HG02623 (cell line): ENCODE data around the gene ZNF70.

Experiments used
- ATAC-seq: cut with Tn5 transposase; IDR thresholded peaks from one replicate; pipeline ENCODE4 v1.9.1; 2021; ENCODE audit warnings: moderate library complexity; ENCODE audit not compliant: unreplicated experiment

The ZNF70 gene

DNA sequence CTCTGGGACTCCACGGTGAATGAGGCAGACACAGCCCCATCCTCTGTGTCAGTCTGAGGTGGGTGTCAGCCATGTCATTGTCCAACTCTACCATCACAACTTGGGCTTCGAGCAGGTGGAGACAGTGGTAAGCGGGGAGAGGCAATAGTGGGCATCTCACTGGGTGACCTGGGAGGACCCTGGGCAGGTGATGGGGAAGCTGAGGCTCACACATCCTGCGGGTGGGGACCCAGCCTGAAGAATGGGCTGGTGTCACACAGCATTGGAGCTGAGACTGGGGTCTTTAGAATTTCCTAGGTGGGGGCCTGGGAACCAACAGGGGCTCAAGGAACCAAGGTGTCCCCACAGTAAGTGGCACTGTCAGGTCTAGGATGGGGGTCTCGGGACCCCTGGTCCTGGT, 28.8 kb upstream of the ZNF70 start:
- ATAC-seq: no peak

DNA sequence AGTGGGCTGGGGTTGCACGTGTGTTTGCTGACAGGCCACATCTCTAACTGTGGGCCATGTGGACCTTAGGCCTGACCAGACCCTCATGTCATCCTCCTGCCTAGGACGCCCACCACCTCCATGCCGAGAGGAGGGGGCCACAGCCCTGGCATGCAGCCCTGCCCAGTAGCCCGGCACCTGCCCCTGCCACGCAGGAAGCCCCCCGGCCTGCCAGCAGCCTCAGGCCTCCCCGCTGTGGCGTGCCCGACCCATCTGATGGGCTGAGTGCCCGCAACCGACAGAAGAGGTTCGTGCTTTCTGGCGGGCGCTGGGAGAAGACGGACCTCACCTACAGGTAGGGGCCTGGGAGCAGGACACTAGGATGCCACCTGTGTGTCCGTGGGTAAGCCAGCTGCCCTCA, 28.2 kb upstream of the ZNF70 start:
- no peak for ATAC-seq

DNA sequence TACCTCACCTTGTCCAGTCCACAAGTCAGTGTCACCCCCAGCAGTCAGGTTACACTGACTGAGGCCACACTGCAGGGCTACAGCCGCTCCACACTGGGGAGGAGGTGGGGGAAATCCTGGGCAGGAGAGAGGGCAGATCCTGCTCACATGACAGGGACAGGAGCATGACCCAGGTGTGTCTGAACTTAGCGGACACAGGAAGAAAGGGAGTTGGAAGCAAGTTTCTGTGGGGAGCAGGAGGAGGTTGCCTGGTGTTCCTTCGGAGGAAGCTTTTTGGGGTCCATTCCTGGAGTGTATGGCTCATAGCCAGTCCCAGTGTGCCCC, 27.6 kb upstream of the ZNF70 start:
- no peak for ATAC-seq

DNA sequence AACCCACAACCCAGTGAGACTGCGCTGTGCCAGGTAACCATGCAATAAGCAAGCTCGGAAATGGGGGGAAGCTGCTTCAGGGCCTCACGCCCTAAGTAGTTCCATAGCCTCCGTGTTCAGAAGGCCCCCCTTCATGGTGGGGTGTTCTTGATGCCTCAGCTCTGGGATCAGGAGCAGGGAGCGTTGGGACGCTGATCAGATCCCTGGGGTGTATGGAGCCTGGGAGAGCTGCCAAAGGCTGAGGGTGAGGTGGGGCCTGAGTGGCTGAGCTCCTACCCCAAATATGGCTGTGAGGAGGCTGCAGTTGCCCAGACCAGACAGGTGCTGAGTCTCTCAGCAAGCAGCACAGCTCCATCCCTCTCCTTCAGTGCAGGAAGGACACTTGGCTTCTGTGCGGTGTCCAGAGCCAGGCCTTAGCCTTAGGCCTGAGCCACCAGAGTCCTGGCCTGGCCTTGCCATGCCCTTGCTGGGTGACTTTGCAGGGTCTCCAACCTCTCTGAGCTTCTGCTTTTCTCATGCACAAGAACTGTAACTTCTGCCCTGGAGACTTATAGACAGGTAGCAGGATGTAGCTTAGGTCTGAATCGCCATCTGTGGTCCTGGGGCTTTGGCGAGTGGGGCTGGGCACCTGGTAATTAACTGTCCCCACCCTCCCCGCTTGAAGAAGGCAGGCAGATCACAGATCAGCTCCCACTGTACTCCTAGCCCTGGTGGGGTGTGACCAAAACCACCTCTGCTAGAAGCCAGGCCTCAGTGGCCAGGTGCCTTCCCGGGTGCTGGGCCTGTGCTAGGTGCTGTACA, 27.1 kb upstream of the ZNF70 start:
- ATAC-seq: no peak

DNA sequence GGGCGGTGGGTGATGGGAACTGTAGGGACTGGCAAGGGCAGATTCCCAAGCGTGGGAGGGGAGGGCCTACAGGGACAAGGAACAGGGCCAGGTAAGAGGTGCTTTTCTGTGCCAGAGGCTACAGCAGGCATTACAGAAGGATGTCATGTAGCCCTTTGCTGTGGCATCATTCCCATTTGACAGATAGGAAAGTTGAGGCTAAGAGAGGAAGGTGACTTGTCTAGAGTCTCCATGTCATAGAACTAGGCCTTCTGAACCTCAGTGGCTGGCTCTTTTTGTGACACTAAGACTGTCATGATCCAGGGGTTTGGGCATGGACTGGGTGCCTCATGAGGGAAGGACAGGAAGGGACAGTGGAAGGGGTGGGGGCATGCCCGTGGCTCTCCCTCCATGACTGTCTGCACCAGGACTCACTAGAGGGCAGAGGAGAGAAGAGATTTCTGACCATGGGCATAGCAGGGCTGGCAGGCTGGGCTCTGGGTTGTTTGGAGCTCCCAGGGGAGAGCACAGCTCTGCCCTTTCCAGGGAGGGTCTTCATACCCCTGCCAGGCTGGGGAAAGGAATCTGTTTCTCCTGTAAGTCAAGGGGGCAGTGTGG, 25.0 kb upstream of the ZNF70 start:
- ATAC-seq: no peak

DNA sequence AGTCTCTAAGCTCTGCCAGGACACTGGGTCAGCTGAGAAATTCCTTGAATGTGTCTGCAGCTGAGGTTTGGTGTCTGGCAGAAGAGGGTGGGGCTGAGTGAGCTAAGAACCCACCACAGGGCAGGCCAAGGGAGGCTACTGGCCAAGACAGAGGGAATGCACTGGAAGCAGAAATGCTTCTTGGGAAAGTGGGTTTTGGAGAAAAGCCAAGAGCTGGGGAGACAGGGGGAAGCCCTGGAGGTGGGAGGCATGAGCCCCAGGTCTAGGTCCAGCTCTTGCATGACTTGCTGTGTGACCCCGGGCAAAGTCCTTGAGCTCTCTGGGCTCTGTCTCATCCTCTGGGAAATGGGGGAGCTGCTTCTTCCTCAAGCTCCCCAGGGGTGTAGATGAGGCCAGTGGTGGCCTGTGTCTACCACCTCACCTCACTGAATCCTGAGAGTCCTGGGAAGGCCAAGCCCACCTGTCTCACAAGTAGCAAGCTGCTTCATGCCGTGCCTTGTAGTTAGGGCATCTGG, 24.1 kb upstream of the ZNF70 start:
- no peak for ATAC-seq

DNA sequence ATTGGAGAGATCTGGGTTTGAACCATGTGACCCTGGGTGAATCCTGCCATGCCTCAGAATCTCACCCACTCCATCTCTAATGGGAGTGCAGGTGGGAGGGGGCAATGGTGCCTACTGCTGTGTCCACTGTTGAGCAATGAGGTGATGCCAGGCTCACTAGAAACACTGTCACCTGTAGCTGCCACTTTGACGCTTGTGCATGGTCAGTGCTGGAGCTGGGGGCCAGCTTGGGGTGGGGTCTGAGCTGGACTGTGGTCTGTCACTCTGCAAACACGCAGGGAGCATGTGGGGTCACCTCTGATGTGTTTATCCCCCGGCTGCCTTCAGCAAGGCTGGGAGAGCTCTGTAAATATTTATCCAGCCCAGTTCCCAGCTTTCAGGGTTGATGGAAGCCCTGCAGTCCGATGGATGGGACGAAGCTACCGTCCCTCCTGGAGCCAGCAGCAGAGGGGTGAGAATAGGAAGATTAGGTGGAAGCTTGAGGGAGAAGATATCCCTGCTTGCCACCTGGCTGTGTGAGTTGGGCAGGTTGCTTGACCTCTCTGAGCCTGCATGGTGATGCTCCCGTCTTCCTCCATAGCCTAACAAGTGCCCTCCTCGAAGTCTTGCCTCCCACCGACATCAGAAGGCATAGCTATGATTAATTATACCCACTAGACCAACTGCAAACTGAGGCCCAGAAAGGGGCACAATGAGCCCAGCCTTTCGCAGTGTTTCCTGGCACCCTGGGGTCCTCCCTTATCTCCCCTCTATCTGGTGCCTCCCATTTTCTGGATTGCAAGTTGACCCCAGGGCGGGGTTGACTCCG, 23.4 kb upstream of the ZNF70 start:
- ATAC-seq: no peak

DNA sequence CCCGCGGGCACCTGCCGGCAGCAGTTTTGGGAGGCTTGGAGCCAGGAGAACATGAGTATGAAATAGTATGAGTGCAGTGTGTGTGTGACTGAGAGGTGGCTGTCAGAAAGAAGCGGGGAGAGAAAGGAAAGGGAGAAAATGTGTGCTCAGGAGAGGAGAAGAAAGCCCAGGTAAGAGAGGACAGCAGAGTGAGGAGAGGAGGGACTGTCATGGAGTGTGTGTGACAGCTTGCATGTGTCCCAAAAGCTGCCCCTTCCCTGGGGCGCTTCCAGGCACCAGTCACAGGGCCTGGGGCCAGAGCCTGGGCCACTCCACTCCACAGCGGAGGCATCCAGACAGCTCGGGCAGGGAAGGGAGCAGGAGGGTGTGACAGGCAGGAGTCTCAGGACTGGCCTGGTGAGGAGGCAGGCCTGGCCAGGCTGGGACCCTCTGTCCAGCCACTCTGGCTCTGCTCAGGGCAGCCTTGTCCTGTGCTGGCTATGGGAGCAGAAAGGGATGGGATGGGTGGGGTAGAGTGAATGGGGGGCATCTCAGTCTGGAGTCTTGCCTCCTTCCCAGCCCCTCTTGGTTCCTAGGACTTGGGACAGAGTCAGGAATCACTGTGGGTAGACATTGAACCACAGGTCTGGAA, 22.7 kb upstream of the ZNF70 start:
- no peak for ATAC-seq

DNA sequence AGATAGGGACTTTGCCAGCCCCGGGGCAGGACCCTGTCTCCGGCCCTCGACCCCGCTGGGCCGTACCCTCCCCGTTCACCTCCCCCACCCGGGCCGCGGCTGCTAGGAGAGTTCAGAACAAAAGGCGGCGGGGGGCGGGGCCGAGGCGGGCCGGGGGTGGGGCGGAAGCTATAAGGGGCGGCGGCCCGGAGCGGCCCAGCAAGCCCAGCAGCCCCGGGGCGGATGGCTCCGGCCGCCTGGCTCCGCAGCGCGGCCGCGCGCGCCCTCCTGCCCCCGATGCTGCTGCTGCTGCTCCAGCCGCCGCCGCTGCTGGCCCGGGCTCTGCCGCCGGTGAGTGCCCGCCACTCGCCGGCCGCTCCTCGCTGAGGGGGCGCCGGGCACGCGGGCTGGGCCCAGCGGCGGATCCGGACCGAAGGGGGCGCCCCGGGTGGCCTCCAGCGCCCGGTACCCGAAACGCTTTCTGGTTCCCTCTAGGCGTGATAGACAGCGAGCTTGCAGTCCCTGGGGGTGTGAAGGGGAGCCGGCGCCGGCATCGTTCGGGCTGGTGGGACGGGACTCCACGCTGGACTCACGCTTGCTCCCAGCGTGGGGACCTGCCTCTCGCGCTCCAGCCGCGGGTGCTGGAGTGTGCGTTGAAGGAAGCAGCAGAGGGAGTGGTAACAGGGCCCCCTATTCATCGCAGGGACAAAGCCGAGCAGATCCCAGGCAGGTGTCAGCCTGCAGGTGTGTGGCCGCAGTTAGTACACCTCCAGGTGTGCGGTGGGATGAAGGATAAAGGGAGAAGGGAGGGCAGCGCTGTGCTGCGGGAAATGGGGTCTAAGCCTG, 21.9 kb upstream of the ZNF70 start, which contains the start of gene MMP11:
MMP11 (plus strand) TSS at position 201 of the 825 bp plus-strand sequence; CDS start at position 223, 22 bp downstream.
- ATAC-seq: no peak

DNA sequence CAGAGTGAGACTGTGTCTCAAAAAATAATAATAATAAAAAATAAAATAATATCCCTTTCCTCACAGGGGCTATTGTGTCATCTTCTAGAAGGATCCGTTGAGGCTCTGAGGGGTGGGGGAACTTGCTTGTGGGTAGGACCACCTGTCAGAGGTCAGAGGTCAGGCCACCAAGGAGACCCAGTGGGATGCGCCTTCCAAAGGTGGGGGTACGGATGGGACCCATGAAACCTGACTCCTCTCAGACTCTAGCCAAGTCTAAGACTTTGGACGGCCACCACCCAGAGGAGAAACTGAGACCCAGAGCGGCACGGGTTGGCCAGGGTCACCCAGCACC, 21.4 kb upstream of the ZNF70 start:
- no peak for ATAC-seq

DNA sequence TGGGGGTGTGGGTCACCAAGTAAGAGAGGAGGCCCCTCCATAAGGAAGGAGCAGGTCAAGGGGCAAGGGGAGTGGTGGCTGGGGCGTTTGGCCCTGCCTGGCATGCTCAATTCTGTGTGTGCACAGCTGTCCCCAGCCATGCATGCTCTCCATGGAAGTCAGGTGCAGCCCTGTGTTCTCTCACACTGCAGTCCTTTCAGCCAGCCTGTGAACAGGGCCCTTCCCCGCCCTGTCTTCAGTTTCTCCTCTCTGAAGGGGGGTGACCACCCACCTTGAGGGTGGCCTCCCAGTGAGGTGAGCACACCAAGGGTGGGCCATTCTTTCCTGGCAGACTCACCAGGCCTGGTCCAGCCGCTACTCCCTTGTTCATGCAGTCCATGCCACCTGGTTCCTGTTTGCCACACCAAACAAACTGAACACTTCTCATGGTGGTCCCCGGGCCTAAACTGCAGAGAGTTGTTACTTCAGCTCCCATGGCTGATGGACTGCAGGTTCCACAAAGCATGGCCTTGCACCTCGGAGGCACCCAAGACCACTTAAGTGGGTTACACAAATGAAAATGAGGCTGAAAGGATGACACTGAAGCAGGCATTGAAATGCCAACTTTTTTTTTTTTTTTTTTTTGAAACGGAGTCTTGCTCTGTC, 18.5 kb upstream of the ZNF70 start:
- no peak for ATAC-seq

DNA sequence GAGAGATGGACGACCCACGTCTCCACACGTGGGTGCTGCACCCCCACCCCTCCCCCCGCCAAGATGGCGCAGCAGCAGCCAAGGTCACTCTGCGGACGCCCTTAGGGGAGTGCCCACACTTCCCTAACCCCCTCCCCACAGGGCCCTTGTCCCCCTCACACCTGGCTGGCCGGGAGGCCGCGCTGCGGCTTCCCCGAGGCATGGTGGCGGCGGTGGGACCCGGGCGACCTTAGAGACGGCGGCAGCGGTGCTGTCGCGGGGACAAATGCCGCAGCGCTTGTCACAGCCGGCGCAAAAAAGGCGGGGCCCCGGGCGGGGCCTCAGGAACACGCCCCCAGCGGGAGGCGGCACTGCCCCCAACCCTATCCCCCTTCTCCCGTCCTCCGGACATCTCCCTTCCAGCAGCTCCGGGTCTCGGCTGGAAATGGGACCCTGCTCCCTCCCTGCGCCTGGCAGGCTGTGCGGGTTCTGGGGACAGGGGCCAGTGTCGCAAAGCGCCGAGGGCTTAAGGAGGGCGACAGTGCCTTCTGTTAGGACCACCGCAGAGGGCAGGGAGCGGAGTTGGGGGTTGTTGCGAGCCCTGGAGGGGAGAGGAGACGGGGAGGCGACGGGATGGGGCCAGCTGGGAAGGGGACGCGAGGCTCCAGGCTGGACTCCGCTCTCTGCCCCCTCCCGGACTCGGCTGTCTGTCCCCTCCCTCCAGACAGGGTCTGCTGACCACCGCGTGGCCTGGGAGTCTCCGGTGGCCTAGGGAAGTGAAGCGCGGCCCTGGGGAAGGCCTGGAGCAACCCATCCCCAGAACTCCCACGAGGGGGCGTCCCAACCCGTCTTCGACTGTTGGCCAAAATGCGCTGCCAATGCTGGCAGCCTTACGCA, 17.0 kb upstream of the ZNF70 start, which contains the start of gene CHCHD10:
CHCHD10 (minus strand) TSS at position 300 of the 876 bp plus-strand sequence; CDS start at position 202, 98 bp downstream.
- no peak for ATAC-seq

DNA sequence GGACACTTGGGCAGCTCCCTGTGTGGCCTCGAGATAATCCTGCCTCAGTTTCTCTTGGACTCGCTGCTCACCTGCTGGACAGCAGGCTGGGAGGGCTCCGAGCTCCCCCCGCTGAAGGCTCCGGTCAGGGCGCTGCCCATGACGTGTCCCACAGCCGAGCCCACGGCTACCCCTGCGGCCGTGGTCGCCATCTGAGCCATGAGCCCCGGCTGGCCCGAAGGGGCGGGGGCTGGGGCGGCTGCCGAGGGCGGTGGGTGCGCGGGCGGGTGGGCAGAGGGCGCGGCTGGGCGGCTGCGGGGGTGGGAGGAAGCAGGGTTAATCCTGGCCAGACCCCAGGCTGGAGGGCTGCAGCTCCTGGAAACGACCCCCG, 16.4 kb upstream of the ZNF70 start:
- no peak for ATAC-seq

DNA sequence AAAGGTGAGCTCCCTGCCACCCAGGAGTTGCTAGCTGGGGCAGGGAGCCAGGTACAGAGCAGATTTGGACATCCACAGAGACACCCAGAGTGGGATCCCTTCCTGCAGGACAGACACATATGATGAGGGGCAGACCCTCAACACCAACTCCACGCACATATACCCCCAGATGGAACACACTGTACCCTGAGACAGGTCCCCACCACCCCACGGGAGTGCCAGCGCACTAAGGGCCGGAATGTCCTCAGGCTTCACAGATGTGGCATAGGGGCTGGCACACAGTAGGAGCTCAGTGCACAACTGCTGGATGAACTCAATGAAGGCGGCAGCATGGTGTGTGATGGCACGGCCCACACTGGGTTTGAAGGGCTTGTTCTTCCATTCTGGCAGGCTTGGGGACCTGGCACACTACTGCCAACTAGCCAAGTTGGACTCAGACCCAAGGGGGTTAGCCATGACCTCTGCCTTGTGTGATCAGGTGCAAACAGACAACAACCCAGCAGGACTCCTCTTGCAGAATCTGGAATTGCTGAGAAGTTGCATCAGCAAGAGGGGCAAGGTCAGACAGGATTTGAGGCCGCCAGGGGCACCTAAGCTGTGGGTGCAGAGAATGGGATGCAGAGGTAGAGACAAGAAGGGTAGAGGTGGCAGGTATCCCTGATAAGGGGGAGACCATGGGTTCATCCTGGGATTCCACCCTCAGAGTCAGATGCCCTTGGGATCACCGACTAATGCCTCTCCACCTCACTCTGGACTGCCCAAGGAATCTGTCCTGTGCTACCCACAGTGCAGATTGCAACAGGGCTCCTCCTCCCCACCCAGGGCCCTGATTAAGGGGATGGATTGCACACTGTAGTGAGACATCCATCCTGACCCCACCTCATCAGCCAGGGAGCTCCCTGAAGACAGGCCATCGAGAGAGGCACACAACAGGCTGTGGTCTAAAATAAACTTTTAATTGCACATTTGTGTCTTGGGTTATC, 14.3 kb upstream of the ZNF70 start:
- no peak for ATAC-seq

DNA sequence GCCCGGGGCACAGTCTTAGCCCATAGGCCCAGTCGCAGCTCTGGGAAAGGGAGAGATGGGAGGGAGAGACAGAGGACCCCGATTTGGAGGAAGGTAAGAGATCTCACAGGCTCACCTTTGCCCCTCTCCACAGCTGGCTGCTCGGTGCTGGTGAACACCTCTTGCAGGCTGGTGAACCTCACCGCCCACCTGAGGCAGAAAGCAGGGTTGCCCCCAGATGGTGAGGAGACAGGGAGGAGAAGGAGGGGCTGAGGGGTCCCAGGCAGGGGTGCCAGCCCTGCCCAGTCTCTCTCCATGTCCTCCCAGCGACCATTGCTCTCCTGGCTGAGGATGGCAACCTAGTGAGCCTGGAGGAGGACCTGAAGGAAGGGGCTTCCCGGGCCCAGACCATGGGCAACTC, 13.0 kb upstream of the ZNF70 start:
- no peak for ATAC-seq

DNA sequence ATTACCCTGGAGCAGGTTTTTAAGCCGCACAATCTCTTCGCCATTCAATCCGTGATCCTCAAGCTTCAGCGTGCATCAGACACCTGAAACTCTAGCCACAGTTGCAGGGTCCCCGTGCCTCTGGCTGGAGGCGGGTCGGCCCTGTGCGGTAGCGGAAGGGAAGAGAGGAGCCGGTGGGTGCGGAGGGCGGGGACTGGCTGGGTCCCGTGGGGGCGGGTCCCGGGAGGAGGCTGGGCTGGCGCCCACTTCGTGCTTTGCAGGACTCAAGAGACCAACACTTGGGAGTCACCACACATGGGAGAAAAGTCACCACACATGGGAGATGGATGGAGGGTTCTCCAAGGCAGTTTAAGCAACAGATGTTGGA, 12.7 kb upstream of the ZNF70 start:
- no peak for ATAC-seq

DNA sequence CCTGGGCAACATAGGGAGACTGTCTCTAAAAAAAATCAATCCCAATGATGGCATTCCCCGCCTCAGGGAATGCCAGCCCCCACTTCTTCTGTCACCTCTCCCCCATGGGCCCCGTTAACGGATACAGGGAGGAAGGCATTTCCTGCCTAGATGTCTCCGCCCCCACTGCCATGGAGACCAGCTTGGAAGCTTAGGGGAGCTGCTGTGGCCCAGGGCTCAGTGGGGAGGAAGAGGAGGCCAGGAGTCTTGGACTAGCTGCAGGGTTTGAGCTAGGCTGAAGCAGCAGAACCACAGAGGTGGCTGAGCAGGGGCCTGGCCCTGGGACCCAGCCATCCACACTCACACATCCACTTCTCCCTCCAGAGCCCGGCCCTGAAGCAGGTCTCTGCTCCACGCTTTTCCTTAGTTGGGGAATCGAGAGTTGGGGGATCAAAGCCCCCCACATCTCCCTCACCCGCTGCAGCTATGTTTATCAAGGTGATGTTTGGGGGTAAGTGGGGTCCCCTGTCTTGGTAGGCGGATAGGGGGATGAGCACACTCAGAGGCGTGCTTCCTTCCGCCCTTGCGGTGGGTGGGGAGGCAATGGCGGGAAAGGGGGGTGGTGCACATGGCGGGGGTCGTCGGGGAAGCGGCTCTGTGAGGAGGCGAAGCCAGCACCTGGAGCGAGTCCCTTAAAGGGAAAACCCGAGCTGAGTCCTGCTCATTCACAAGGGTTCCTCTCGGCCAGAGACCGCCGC, 12.1 kb upstream of the ZNF70 start, which contains the start of gene C22orf15:
C22orf15 (plus strand) TSS at position 149 of the 737 bp plus-strand sequence; CDS start at position 466, 317 bp downstream.
- no peak for ATAC-seq
